Liver (tissue), 9 donors: ENCODE results near the gene TM4SF5. TPM values are rescaled to one million over a fixed set of nuclear protein-coding genes. Genes with fewer than 3 reads are reported as not detected.

Experiments used
- DNase-seq: peaks from one replicate; pipeline ENCODE4 v3.0.0-alpha.2; 2017; ENCODE audit warnings: low spot score
- H3K27ac ChIP-seq, 2 donors: one replicate each; pipeline ENCODE4 v1.7.0; 2013; ENCODE audit warnings: inconsistent platforms in 2 of 2, low read length in 2 of 2, control low read depth in 1 of 2, low read depth in 1 of 2, mild to moderate bottlenecking in 1 of 2
- H3K27me3 ChIP-seq, 4 donors: one replicate each; pipeline versions ENCODE4 v1.6.1 to v1.7.0; 2013; ENCODE audit warnings: low read length in 3 of 4, inconsistent platforms in 1 of 4, mild to moderate bottlenecking in 1 of 4, moderate library complexity in 1 of 4; ENCODE audit not compliant: control insufficient read depth in 4 of 4, insufficient read depth in 4 of 4
- H3K36me3 ChIP-seq, 4 donors: one replicate each; pipeline versions ENCODE4 v1.6.1 to v1.7.0; 2013; ENCODE audit warnings: low read length in 3 of 4, mild to moderate bottlenecking in 3 of 4, low read depth in 1 of 4, moderate library complexity in 1 of 4; ENCODE audit not compliant: control insufficient read depth in 4 of 4, insufficient read depth in 3 of 4
- H3K4me1 ChIP-seq, 4 donors: one replicate each; pipeline versions ENCODE4 v1.6.1 to v1.7.0; 2013; ENCODE audit warnings: low read length in 3 of 4, mild to moderate bottlenecking in 3 of 4, moderate library complexity in 1 of 4; ENCODE audit not compliant: control insufficient read depth in 4 of 4, insufficient read depth in 4 of 4
- H3K4me3 ChIP-seq, 3 donors: one replicate each; pipeline versions ENCODE4 v1.6.1 to v1.7.0; 2013; ENCODE audit warnings: low read length in 3 of 3, control low read depth in 1 of 3, low read depth in 1 of 3, mild to moderate bottlenecking in 1 of 3
- H3K9ac ChIP-seq, 2 donors: one replicate each; pipeline ENCODE4 v1.7.0; 2013; ENCODE audit warnings: low read length in 2 of 2, mild to moderate bottlenecking in 2 of 2, moderate library complexity in 2 of 2, control low read depth in 1 of 2, low read depth in 1 of 2
- H3K9me3 ChIP-seq, 4 donors: one replicate each; pipeline versions ENCODE4 v1.6.1 to v1.7.0; 2013; ENCODE audit warnings: low read length in 3 of 4; ENCODE audit not compliant: control insufficient read depth in 4 of 4
- FOXA1 ChIP-seq: IDR thresholded peaks from 2 replicates; pipeline ENCODE4 v1.6.1; 2016; ENCODE audit warnings: antibody characterized with exemption
- FOXA2 ChIP-seq: IDR thresholded peaks from 2 replicates; pipeline ENCODE4 v1.6.1; 2016; ENCODE audit warnings: antibody characterized with exemption
- GABPA ChIP-seq, 2 donors: IDR thresholded peaks in 1 of 2; conservative IDR thresholded peaks in 1 of 2; 2 replicates each; pipeline ENCODE4 v1.6.1; 2016; ENCODE audit warnings: antibody characterized with exemption in 2 of 2, mild to moderate bottlenecking in 1 of 2, moderate library complexity in 1 of 2
- HNF4A ChIP-seq, 2 donors: conservative IDR thresholded peaks; 2 replicates each; pipeline ENCODE4 v1.6.1; 2016; ENCODE audit warnings: antibody characterized with exemption in 2 of 2, mild to moderate bottlenecking in 2 of 2
- HNF4G ChIP-seq: IDR thresholded peaks from 2 replicates; pipeline ENCODE4 v1.6.1; 2016; ENCODE audit warnings: antibody characterized with exemption
- JUND ChIP-seq, 2 donors: IDR thresholded peaks; 2 replicates each; pipeline ENCODE4 v1.6.1; 2016; ENCODE audit warnings: antibody characterized with exemption in 2 of 2
- NR2F2 ChIP-seq: IDR thresholded peaks from 2 replicates; pipeline ENCODE4 v1.6.1; 2016; ENCODE audit warnings: antibody characterized with exemption
- RAD21 ChIP-seq, 2 donors: IDR thresholded peaks; 2 replicates each; pipeline ENCODE4 v1.6.1; 2016; ENCODE audit warnings: antibody characterized with exemption in 2 of 2, mild to moderate bottlenecking in 2 of 2
- RXRA ChIP-seq, 2 donors: IDR thresholded peaks; 2 replicates each; pipeline ENCODE4 v1.6.1; 2017 to 2018; ENCODE audit warnings: antibody characterized with exemption in 2 of 2, mild to moderate bottlenecking in 1 of 2
- SP1 ChIP-seq: IDR thresholded peaks from 2 replicates; pipeline ENCODE4 v1.6.1; 2018; ENCODE audit warnings: antibody characterized with exemption, mild to moderate bottlenecking
- TAF1 ChIP-seq: conservative IDR thresholded peaks from 2 replicates; pipeline ENCODE4 v1.6.1; 2016; ENCODE audit warnings: antibody characterized with exemption, mild to moderate bottlenecking
- YY1 ChIP-seq: IDR thresholded peaks from 2 replicates; pipeline ENCODE4 v1.6.1; 2016; ENCODE audit warnings: antibody characterized with exemption, mild to moderate bottlenecking
- WGBS: extraction: QIAGEN DNeasy Blood & Tissue Kit; methylation state at CpG from one replicate; pipeline ENCODE4 v1.1.7; 2013; 5-methylcytosine and 5-hydroxymethylcytosine counted together
- polyA plus RNA-seq, 2 donors: library from polyadenylated mRNA; stranded (reverse) in 1 of 2; unstranded in 1 of 2; fragments of 200-250 nt in 1 of 2; fragments of >200 nt in 1 of 2; fragmentation: Nextera tagmentation in 1 of 2; extraction: Ambion mirVana in 1 of 2; gene quantifications; one replicate each; pipeline versions ENCODE4 v1.2.1 to v1.2.3, GENCODE V29; 2013 to 2015
- total RNA-seq, 2 donors: library from RNA; depleted of rRNA; stranded (reverse); fragments of >200 nt; gene quantifications; one replicate each; pipeline ENCODE4 v1.2.3, GENCODE V29; 2014
- TF ChIP-seq, protein P1 (sequence below): IDR thresholded peaks from 2 replicates; pipeline ENCODE4 v1.6.1; 2016; ENCODE audit warnings: antibody characterized with exemption, mild to moderate bottlenecking
- TF ChIP-seq, protein P2 (sequence below): IDR thresholded peaks from 2 replicates; pipeline ENCODE4 v1.6.1; 2016; ENCODE audit warnings: antibody characterized with exemption
- TF ChIP-seq, protein P3 (sequence below): IDR thresholded peaks from 2 replicates; pipeline ENCODE4 v1.6.1; 2016; ENCODE audit warnings: antibody characterized with exemption
- TF ChIP-seq, protein P4 (sequence below): IDR thresholded peaks from 2 replicates; pipeline ENCODE4 v1.6.1; 2016; ENCODE audit warnings: antibody characterized with exemption
- donor health status: healthy.
- donor health status: healthy.
- donor health status: healthy.
- donor health status: healthy.
- donor health status: healthy.

The TM4SF5 gene, protein sequence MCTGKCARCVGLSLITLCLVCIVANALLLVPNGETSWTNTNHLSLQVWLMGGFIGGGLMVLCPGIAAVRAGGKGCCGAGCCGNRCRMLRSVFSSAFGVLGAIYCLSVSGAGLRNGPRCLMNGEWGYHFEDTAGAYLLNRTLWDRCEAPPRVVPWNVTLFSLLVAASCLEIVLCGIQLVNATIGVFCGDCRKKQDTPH
- total RNA-seq = 10 to 100 TPM; 20.1 to 32.5 TPM
- 100 to 1,000 TPM; 198 to 309 TPM for polyA plus RNA-seq

DNA sequence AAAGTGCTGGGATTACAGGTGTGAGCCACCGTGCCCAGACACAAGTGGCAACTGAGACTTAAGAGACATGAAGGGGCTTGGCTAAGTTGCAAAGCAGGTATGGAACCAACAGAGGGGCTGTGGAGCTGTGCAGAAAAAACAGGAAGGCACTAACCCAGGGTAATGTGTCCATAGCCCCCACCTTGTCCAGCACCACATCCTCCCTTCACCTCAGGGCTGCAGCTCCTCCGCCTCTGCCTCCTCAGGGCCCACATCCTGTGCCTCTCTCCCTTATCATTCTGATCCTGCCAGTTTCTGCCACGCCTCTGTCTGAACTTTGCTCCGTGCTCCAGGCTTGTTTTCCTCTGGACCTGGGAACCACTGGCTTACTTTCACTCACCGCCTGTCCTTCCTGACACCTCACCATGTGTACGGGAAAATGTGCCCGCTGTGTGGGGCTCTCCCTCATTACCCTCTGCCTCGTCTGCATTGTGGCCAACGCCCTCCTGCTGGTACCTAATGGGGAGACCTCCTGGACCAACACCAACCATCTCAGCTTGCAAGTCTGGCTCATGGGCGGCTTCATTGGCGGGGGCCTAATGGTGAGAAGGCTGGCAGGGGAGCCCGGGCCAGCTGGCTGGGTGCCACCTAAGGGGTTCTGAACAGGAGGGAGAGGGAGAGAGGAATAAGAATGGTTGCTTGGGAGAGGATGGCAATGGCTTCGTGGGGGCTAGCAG, at the start of gene TM4SF5:
Gene TM4SF5, plus strand, starts transcription at position 368 of the 716 bp plus-strand sequence. Its CDS starts 37 bp downstream, at position 405.
- H3K4me1 ChIP-seq = peaks cover 0 to 14% (median 7%) of the 10 kb centered on the region in 4 donors
- H3K27ac ChIP-seq = peak within 1 kb of the TSS; percentile 78 to 96
- H3K4me3 ChIP-seq = peak within 1 kb of the TSS; percentile 53 to 89 (median 57)
- peak in 1 of 2 donors; percentile 33 for TF ChIP-seq JUND (IDR thresholded peaks at IDR 0.05)
- peak; percentile 78 for TF ChIP-seq HNF4G
- TF ChIP-seq FOXA1 = peak; percentile 64
- peak; percentile 58 for TF ChIP-seq TAF1
- peak; percentile 91 for TF ChIP-seq SP1
- TF ChIP-seq, protein P1, sequence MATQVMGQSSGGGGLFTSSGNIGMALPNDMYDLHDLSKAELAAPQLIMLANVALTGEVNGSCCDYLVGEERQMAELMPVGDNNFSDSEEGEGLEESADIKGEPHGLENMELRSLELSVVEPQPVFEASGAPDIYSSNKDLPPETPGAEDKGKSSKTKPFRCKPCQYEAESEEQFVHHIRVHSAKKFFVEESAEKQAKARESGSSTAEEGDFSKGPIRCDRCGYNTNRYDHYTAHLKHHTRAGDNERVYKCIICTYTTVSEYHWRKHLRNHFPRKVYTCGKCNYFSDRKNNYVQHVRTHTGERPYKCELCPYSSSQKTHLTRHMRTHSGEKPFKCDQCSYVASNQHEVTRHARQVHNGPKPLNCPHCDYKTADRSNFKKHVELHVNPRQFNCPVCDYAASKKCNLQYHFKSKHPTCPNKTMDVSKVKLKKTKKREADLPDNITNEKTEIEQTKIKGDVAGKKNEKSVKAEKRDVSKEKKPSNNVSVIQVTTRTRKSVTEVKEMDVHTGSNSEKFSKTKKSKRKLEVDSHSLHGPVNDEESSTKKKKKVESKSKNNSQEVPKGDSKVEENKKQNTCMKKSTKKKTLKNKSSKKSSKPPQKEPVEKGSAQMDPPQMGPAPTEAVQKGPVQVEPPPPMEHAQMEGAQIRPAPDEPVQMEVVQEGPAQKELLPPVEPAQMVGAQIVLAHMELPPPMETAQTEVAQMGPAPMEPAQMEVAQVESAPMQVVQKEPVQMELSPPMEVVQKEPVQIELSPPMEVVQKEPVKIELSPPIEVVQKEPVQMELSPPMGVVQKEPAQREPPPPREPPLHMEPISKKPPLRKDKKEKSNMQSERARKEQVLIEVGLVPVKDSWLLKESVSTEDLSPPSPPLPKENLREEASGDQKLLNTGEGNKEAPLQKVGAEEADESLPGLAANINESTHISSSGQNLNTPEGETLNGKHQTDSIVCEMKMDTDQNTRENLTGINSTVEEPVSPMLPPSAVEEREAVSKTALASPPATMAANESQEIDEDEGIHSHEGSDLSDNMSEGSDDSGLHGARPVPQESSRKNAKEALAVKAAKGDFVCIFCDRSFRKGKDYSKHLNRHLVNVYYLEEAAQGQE = peak; percentile 91
- TF ChIP-seq HNF4A (conservative IDR thresholded peaks at IDR 0.05) = peak; percentile 94 to 97
- peak; percentile 51 to 67 for TF ChIP-seq RAD21 (IDR thresholded peaks at IDR 0.05)
- peak in 1 of 2 donors; percentile 48 for TF ChIP-seq GABPA (IDR thresholded peaks at IDR 0.05 in 1 of 2, conservative IDR thresholded peaks at IDR 0.05 in 1 of 2)
- peak; percentile 50 for TF ChIP-seq FOXA2
- TF ChIP-seq, protein P2, sequence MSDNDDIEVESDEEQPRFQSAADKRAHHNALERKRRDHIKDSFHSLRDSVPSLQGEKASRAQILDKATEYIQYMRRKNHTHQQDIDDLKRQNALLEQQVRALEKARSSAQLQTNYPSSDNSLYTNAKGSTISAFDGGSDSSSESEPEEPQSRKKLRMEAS = peak; percentile 93
- TF ChIP-seq, protein P3, sequence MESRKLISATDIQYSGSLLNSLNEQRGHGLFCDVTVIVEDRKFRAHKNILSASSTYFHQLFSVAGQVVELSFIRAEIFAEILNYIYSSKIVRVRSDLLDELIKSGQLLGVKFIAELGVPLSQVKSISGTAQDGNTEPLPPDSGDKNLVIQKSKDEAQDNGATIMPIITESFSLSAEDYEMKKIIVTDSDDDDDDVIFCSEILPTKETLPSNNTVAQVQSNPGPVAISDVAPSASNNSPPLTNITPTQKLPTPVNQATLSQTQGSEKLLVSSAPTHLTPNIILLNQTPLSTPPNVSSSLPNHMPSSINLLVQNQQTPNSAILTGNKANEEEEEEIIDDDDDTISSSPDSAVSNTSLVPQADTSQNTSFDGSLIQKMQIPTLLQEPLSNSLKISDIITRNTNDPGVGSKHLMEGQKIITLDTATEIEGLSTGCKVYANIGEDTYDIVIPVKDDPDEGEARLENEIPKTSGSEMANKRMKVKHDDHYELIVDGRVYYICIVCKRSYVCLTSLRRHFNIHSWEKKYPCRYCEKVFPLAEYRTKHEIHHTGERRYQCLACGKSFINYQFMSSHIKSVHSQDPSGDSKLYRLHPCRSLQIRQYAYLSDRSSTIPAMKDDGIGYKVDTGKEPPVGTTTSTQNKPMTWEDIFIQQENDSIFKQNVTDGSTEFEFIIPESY = no peak
- peak; percentile 70 for TF ChIP-seq YY1
- TF ChIP-seq RXRA (IDR thresholded peaks at IDR 0.05) = peak; percentile 76 to 86
- no peak for TF ChIP-seq NR2F2
- TF ChIP-seq, protein P4, sequence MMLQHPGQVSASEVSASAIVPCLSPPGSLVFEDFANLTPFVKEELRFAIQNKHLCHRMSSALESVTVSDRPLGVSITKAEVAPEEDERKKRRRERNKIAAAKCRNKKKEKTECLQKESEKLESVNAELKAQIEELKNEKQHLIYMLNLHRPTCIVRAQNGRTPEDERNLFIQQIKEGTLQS = no peak
- no peaks in the 10 kb centered on the region for H3K9me3 ChIP-seq
- no peaks in the 10 kb centered on the region for H3K36me3 ChIP-seq
- WGBS = 26% methylated on average over 13 of the region's 13 CpGs
- H3K9ac ChIP-seq = peak within 1 kb of the TSS; percentile 77 to 84
- peak; percentile 62 for DNase-seq
- H3K27me3 ChIP-seq = no peaks in the 10 kb centered on the region
